IPS-11a (cell line): Measurements from ENCODE around the gene ADAMTS14.
"Not testable (repeated sequence)": the region's sequence is repeated elsewhere in the genome, so short reads cannot be mapped to it uniquely, and the experiment has no call there.

Experiments used
- H3K4me3 ChIP-seq: one replicate; pipeline ENCODE4 v1.5.1; 2013; ENCODE audit warnings: low read depth, low read length, control low read depth

Gene ADAMTS14

DNA sequence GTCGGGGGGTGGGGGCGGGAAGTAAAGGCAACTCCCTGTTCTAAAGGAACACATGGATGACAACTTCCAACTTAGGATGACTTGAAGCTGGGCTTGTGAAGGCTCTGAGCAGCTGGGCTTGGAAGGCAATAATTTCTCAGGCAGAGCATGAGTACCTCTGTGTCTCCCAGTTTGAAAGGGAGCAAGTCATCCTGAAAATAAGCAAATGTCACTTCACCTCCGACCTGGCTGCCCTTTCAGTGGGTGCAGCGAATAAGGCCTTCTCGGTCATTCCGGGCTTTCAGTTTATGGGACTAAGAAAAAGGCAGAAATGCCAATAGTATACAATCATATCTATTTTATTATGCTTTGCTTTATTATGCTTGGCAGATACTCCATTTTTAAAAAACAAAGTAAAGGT, 15.3 kb upstream of the ADAMTS14 start:
- H3K4me3 ChIP-seq, result no peak overlapping the region

DNA sequence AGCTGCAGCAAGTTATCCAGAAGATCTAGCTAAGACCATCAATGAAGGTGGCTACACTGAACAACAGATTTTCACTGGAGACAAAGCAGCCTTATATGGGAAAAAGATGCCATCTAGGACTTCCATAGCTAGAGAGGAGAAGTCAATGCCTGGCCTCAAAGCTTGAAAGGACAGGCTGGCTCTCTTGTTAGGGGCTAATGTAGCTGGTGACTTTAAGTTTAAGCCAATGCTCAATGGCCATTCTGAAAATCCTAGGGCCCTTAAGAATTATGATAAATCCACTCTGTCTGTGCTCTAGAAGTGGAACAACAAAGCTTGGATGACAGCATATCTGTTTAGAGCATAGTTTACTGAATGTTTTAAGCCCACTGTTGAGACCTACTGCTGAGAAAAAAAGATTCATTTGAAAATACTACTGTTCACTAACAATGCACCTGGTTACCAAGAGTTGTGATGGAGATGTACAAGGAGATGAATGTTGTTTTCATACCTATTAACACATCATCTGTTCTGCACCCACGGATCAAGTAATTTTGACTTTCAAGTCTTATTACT, 13.6 kb upstream of the ADAMTS14 start:
- no peak overlapping the region for H3K4me3 ChIP-seq

DNA sequence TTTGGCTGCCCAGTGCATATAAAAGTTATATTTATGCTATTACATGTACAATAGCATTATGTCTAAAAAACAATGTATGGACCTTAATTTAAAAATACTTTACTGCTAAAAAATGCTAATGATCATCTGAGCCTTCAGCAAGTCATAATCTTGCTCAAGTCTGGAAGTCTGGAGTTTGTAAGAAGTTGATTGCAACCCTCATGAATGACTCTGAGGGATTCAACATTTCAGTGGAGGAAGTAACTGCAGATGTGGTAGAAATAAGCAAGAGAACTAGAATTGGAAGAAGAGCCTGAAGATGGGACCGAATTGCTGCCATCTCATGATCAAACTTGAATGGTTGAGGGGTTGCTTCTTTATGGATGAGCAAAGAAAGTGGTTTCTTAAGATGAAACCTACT, 13.0 kb upstream of the ADAMTS14 start:
- no peak overlapping the region for H3K4me3 ChIP-seq

DNA sequence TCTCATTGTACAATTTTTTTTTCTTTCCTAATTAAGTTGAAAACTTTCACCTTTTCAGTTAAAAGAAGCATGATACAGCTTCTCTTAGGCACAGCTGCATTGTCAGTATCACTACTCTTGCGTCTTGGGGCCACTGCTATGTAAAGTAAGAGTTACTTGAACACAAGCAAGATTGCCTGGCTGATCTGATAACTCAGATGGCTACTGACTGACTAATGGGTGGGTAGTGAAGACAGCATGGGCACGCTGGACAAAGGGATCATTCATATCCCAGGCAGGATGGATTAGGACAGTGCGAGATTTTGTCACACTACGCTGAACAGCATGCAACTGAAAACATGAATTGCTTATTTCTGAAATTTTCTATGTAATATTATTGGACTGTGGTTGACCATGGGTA, 11.6 kb upstream of the ADAMTS14 start:
- H3K4me3 ChIP-seq, result no peak overlapping the region

DNA sequence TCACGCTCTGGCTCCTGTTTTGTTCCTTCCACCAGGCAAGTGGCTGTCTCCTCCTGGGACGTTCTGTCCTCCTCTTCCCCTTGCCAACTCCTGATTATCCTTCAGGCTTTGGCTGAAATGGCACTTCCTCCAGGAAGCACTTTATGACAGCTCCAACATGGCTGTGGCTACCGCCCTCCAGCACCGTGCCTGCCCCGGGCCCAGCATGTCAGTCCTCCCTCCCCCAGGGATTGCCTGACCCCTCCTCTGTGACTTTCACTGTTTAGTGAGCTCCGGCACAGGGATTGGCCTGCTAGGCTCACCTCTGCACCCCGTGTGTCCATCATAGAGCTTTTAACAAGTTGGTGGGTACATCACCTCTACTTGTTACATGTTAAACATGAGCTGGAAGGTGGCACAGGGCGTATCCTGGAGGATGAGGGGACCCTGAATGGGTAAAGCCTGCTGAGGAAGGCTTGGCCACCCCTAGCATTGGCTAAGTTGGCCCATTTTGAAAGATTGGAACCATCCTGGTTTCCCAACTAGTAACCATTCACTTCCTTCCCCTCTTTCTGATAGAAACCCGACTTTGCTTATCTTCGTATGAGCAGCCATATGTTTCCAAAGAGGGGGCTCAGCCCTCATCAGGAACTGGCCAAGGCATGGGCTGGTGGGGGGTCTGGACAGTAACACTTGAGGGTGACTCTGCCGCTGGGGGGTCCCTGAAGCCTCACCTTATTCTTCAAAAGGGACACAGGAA, 10.5 kb upstream of the ADAMTS14 start:
- H3K4me3 ChIP-seq, result no peak overlapping the region

DNA sequence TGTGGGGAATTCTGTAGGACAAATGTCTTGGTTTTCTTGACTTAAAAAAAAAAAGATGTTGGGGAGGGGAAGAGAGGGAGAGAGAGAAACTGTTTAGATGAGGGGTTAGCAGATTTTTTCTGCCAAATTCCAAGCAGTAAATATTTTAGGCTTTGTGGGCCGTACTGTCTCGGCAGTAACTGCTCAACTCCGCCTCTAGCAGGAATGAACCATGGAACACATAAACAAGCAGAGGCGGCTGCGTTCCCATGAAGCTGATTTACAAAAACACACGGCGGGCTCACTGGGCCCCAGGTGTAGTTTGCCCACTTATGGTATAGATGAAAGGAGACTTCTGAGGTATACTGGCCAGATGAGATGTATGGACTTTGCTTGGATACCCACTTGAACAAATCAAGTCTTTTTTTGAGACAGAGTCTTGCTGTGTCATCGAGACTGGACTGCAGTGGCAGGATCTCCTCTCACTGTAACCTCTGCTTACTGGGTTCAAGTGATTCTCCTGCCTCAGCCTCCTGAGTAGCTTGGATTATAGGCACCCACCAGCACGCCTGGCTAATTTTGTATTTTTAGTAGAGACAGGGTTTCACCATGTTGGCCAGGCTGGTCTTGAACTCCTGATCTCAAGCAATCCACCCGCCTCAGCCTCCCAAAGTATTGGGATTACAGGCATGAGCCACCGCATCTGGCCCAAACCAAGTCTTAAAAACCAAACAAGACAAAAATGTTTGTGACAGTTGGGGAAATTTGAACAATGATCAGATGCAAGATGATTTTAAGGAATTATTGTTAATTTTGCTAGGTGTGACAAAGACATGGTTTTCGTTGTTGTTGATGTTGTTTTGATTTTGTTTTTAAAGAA, 9.7 kb upstream of the ADAMTS14 start:
- no peak overlapping the region for H3K4me3 ChIP-seq

DNA sequence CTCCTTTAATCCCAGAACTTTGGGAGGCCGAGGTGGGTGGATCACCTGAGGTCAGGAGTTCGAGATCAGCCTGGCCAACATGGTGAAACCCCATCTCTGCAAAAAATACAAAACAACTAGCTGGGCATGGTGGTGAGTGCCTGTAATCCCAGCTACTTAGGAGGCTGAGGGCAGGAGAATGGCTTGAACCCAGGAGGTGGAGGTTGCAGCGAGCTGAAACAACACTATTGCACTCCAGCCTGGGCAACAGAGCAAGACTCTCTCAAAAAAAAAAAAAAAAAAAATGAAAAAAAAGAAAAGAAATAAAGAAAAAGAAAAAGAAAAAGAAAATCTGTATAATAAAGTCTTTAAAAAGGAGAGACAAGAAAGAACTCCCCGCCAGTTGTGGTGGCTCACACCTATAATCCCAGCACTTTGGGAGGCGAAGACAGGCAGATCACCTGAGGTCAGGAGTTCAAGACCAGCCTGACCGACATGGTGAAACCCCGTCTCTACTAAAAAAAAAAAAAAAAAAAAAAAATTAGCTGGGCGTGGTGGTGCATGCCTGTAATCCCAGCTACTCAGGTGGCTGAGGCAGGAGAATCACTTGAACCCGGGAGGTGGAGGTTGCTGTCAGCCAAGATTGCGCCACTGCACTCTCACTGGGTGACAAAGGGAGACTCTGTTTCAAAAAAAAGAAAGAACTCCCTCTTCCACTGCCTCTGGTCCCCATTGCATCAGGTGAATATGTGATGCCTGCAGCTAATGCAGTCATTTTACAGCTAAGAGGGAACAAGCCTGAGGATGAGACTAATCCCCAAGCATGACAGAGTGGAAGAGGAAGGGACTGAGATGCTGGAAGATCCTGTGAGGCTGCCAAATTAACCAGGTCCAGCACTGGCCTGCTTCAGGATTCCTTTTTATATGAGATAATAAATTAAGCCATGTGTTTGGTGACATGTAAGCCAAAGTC, 8.6 kb upstream of the ADAMTS14 start:
- H3K4me3 ChIP-seq, result not testable (repeated sequence)

DNA sequence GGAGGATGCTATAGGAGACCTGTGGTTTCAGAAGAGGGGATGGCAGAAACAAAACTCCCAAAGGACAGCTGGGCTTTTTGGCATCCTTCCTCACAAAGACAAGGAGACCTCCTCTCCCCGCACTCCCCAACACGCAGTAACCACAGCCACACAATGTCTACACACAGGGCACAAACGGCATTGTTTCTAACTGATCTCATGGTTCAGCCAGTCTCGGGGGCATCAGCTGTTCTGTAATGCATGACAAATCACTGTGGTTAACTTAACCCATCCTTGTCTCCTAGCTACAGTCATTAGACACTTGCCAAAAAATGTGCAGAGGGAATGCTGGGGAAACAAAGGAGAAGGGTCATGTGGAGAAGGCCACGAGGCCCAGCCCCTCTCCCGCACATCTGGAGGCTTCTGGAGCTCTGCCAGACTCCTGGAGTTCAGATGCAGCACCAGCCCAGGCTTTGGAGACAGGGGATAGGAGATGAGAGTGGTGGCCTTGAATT, 7.6 kb upstream of the ADAMTS14 start:
- no peak overlapping the region for H3K4me3 ChIP-seq

DNA sequence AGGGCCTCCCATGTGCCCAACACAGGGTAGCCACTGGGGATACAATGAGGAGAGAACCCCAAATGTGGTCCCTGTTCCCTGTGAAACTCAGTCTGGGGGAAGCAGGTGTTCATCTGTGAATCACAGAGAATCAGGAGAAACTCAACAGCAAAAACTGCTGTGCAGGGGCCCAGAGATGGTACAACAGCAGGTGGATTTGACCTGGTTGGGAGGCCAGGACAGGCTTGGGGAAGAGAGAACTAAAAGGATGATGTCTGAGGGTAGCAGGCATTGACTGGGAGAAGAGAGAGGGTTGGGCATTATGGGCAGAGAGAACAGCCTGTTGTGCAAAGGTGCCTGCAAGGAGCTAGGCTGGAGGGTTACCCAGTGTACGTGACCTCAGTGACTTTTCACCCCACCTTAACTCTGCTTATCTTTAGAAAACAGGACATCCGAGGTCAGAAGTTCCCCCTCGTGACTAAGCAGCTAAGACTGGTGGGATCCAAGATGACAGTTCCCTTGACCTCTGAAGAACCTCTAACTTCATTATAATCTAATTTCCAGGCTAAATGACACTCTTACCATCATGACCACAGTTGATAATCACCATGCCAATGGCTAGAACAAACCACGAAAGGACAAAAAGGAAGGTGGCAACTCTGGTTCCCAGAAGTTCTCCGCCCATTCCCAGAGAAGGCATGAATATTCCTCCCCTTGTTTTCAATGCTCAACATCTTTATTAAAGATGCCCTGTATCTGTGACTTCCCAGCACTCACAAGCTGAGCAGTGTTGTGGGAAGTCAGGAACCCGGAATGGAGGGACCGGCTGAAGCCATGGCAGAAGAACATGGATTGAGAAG, 5.1 kb upstream of the ADAMTS14 start:
- no peak overlapping the region for H3K4me3 ChIP-seq

DNA sequence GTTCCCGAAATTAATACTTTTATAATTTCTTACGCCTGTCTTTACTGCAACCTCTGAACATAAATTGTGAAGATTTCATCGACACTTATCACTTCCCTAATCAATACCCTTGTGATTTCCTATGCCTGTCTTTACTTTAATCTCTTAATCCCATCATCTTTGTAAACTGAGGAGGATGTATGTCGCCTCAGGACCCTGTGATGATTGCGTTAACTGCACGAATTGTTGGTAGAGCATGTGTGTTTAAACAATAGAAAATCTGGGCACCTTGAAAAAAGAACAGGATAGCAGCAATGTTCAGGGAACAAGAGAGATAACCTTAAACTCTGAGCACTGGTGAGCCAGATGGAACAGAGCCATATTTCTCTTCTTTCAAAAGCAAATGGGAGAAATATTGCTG, 4.5 kb upstream of the ADAMTS14 start:
- not testable (repeated sequence) for H3K4me3 ChIP-seq

DNA sequence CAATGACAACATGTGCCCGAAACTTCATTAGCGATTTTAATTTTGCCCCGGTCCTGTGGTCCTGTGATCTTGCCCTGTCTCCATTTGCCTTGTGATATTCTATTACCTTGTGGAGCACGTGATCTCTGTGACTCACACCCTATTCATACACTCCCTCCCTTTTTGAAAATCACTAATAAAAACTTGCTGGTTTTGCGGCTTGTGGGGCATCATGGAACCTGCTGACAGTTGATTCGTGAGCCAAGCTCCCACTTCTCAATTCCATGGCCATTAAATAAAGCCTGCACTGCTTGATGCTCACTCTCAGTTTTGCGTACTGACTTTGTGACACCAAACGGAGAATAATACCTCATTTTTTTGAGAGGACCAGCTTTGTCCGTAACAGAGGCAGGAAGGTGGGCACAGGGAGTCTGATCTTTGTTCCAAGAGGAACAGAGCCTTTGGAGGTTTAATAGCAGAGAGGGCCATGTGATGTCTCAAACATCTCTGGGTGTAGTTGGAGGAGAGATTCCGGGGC, 3.8 kb upstream of the ADAMTS14 start:
- no peak overlapping the region for H3K4me3 ChIP-seq

DNA sequence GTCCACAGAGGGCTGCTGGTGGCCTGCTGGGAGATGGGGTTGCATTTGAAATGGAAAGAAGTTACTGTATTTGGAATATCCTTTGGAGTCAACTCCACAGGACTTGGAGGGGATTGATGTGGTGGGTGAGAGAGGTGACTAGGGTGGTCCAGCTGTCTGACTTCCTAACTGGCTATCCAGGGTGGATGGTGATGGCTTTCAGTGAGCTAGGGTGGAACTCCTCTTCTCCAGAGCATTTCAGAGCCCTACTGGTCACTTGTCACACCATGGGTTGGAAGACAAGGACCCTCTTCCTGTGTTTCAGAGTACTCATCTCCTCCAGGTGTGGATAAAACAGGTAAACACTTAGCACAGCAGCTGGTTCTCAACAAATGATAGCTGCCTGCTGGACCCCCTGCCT, 3.3 kb upstream of the ADAMTS14 start:
- no peak overlapping the region for H3K4me3 ChIP-seq

DNA sequence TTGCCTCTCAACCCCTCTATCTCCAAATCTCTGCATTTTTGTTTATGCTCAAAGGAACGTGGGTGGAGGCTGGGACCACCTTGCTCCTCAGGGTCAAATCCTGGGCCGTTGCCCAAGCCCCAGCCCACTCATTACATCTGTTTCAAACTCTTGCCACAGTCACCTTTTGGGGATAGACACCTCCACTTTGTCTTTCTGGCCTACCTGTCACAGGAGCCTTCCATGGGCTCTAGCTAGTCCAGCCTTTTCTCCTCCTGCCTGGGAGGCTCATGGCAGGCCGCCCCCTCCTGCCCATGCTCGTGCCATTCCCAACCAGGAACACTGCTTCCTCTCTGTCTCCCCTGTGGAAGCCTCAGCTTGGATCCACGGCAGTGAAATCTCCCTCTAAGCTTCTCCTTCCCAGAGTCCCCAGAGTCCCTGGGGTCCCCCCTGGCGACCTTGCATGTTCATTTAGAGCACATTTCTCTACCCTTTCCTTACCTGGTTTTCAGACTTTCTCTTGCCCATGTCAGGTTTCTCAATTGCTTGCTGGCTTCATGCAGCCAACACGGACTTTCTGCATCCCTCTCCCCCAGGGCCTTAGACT, 2.5 kb upstream of the ADAMTS14 start:
- no peak overlapping the region for H3K4me3 ChIP-seq

DNA sequence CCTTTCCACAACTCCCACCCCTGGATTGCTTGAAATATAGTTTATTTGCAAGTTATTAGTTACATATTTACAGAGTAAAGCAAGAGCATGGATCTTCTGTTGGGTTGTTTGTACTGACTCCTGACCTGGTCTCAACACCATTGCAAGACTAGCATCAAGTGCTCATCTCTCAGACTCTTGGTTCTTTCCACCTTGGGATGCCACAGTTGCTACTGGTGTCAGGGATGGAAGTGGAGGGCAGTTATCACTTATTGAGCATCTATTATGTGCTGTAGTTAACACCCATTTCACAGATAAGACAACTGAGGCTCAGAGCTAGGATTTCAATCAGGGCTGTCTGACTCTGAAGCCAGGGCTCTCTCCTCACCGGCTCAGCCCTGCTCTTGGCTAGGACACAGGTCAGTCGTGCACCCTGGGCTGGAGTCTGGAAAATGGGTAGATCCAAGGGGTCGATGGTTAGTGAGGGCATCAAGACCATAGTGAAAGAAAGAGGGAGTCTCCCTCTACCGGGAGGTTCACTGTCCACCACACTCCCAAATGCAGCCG, 614 bp upstream of the ADAMTS14 start:
- H3K4me3 ChIP-seq, result peak overlapping the region; percentile 43

DNA sequence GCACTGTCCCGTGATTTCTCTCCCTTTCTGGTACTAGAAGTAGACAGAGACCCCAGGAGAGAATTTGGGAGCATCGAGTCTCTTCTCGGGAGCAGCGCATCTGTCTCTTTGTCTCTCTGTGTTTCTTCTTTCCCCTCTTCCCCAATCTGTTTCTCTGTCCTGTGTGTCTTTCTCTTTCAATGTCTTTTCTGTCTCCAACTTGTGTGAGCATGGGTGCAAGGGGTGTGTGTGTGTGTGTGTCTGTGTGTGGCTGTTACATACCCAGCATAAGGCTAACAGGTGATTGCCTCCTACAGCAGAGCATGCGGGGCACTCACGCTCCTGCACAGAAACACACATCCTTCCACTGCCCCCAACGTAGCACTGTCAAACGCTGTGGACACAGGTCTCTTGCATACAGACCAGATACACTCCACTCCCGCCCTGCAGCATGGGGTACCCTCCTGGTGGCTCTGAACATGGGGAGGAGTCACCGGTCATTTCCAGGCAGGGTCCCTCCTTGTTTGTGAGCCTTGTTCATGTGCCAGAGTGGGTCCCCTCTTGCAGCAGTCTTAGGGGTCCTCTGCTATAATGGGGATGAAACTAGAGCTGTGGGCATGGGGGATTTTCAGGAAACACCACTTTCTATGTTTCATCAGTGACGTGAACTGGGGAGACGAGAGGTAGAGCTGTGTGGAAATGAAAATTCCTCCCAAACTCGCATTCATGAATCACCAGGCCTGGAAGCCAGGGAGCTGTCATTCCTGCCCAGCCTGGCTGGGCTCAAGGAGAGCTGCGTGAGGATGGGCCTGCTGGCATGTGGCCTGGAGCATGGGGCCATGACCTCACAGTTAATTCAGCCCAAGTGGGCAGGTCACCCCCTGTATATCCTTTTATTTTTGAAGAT, 980 bp downstream of the ADAMTS14 start:
- peak overlapping the region; percentile 31 for H3K4me3 ChIP-seq

DNA sequence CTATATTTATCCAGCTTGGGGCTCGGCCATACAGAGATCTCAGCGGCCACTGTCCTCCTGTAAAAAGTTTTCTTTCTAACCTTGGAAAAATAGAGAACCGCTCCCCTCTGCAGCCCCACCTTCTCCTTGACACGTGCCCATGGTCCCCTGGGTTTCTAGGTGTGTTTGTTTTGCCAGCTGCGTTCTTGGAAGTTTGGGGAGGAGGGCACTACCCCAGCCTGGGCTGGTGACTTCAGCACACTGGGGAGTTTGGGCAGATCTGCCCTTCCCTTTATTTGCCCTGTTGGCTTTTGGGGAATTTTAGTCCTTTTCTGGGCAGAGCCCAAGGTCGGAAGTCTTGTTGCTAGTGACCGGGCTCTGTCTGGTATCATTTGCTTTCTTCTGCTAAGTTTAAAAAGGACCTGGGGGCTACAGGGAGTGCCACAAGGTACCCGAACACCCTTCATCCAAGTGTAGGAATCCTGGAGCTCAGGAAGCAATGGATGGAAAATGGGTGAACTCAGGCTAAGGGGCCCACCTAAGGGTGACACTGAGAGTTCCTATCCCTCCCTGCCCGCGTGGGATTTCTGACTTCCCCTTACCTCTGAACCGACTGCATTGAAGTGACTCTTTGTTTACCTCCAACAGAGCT, 1.7 kb downstream of the ADAMTS14 start:
- H3K4me3 ChIP-seq, result no peak overlapping the region
